HPDE6-E6E7 (cell line): ENCODE measurements around the gene BFSP2.
"Not testable (repeated sequence)": the region's sequence is repeated elsewhere in the genome, so short reads cannot be mapped to it uniquely, and the experiment has no call there.

ENCODE experiments used
- DNase-seq: peaks from one replicate; pipeline ENCODE4 v3.0.0; 2011; ENCODE audit warnings: missing footprints; ENCODE audit errors: extremely low spot score

The BFSP2 gene

GRCh38 chr3:133457025-133457424, 57.2 kb downstream of the BFSP2 start:
- no peak for DNase-seq

- no peak for DNase-seq
Observed at GRCh38 chr3:133457465-133458067, 57.7 kb downstream of the BFSP2 start.

GRCh38 chr3:133459400-133459799, 59.5 kb downstream of the BFSP2 start:
- DNase-seq = no peak

- peak; percentile 54 for DNase-seq
Observed at GRCh38 chr3:133460809-133461208, 61.0 kb downstream of the BFSP2 start.

- DNase-seq = peak; percentile 47
Observed at GRCh38 chr3:133461291-133461690, 61.4 kb downstream of the BFSP2 start.

GRCh38 chr3:133463347-133463860, 63.5 kb downstream of the BFSP2 start:
- no peak for DNase-seq

- DNase-seq = no peak
Observed at GRCh38 chr3:133464573-133464972, 64.7 kb downstream of the BFSP2 start.

- DNase-seq = no peak
Observed at GRCh38 chr3:133466531-133467386, 66.9 kb downstream of the BFSP2 start.

GRCh38 chr3:133467780-133468179, 67.9 kb downstream of the BFSP2 start:
- no peak for DNase-seq

GRCh38 chr3:133468251-133468721, 68.4 kb downstream of the BFSP2 start:
- no peak for DNase-seq

- DNase-seq = no peak
Observed at GRCh38 chr3:133469140-133469731, 69.4 kb downstream of the BFSP2 start.

GRCh38 chr3:133472242-133472641, 72.4 kb downstream of the BFSP2 start:
- DNase-seq = no peak

- no peak for DNase-seq
Observed at GRCh38 chr3:133472889-133473288, 73.0 kb downstream of the BFSP2 start.

GRCh38 chr3:133473472-133474191, 73.8 kb downstream of the BFSP2 start:
- DNase-seq = not testable (repeated sequence)

GRCh38 chr3:133474251-133474801, 74.5 kb downstream of the BFSP2 start:
- DNase-seq = no peak

- DNase-seq = no peak
Observed at GRCh38 chr3:133474817-133475216, 75.0 kb downstream of the BFSP2 start.

GRCh38 chr3:133475245-133476010, 75.6 kb downstream of the BFSP2 start:
- DNase-seq = no peak

- DNase-seq = no peak
Observed at GRCh38 chr3:133476971-133477375, 77.1 kb downstream of the BFSP2 start.

GRCh38 chr3:133477487-133477886, 77.6 kb downstream of the BFSP2 start:
- no peak for DNase-seq

GRCh38 chr3:133478624-133479023, 78.8 kb downstream of the BFSP2 start:
- DNase-seq = no peak

GRCh38 chr3:133479401-133479800, 79.5 kb downstream of the BFSP2 start:
- no peak for DNase-seq
